ENCODE measurements around the gene SLC9A9.

SLC9A9 gene

GRCh38 chr3:143783851-143784370 is 64.4 kb downstream of the SLC9A9 start:
- Histone ChIP-seq H3K4me1 (ENCODE audit: insufficient read depth, low read length) (peaks cover 6% of the 10 kb centered on the region; the same call in 1 of the 2 replicates), H3K9me3 (ENCODE audit: control insufficient read depth, insufficient read depth, low read length) (no peaks in the 10 kb centered on the region), H3K36me3 (ENCODE audit: insufficient read depth, low read length) (no peaks in the 10 kb centered on the region), H3K9ac (ENCODE audit: low read depth, low read length) (no peak overlapping the region)

GRCh38 chr3:143775459-143775858 is 72.8 kb downstream of the SLC9A9 start:
- Histone ChIP-seq H3K4me1 (ENCODE audit: insufficient read depth, low read length) (no peaks in the 10 kb centered on the region), H3K36me3 (ENCODE audit: insufficient read depth, low read length) (no peaks in the 10 kb centered on the region), H3K9ac (ENCODE audit: low read depth, low read length) (no peak overlapping the region), H3K9me3 (ENCODE audit: control insufficient read depth, insufficient read depth, low read length) (no peaks in the 10 kb centered on the region)

GRCh38 chr3:143771939-143772338 is 76.3 kb downstream of the SLC9A9 start:
- no peaks in the 10 kb centered on the region for H3K9me3 ChIP-seq (ENCODE audit: control insufficient read depth, insufficient read depth, low read length)
- H3K36me3 ChIP-seq (ENCODE audit: insufficient read depth, low read length), result no peaks in the 10 kb centered on the region
- no peak overlapping the region for H3K9ac ChIP-seq (ENCODE audit: low read depth, low read length)
- no peaks in the 10 kb centered on the region for H3K4me1 ChIP-seq (ENCODE audit: insufficient read depth, low read length)

GRCh38 chr3:143771258-143771657 is 77.0 kb downstream of the SLC9A9 start:
- Histone ChIP-seq H3K36me3 (ENCODE audit: insufficient read depth, low read length) (no peaks in the 10 kb centered on the region), H3K9ac (ENCODE audit: low read depth, low read length) (no peak overlapping the region), H3K9me3 (ENCODE audit: control insufficient read depth, insufficient read depth, low read length) (no peaks in the 10 kb centered on the region), H3K4me1 (ENCODE audit: insufficient read depth, low read length) (no peaks in the 10 kb centered on the region)

GRCh38 chr3:143770391-143770790 is 77.9 kb downstream of the SLC9A9 start:
- H3K9ac ChIP-seq (ENCODE audit: low read depth, low read length), result no peak overlapping the region
- no peaks in the 10 kb centered on the region for H3K36me3 ChIP-seq (ENCODE audit: insufficient read depth, low read length)
- H3K9me3 ChIP-seq (ENCODE audit: control insufficient read depth, insufficient read depth, low read length), result no peaks in the 10 kb centered on the region
- H3K4me1 ChIP-seq (ENCODE audit: insufficient read depth, low read length), result no peaks in the 10 kb centered on the region

GRCh38 chr3:143769616-143770015 is 78.7 kb downstream of the SLC9A9 start:
- H3K9ac ChIP-seq (ENCODE audit: low read depth, low read length), result no peak overlapping the region

GRCh38 chr3:143764840-143765239 is 83.4 kb downstream of the SLC9A9 start:
- no peaks in the 10 kb centered on the region for H3K36me3 ChIP-seq (ENCODE audit: insufficient read depth, low read length)
- no peaks in the 10 kb centered on the region for H3K9me3 ChIP-seq (ENCODE audit: control insufficient read depth, insufficient read depth, low read length)
- H3K4me1 ChIP-seq (ENCODE audit: insufficient read depth, low read length), result no peaks in the 10 kb centered on the region
- H3K9ac ChIP-seq (ENCODE audit: low read depth, low read length), result no peak overlapping the region

More at GRCh38 chr3:143769616-143770015, 78.7 kb downstream of the SLC9A9 start:
- H3K4me1 ChIP-seq (ENCODE audit: insufficient read depth, low read length), result no peaks in the 10 kb centered on the region
- no peaks in the 10 kb centered on the region for H3K9me3 ChIP-seq (ENCODE audit: control insufficient read depth, insufficient read depth, low read length)
- no peaks in the 10 kb centered on the region for H3K36me3 ChIP-seq (ENCODE audit: insufficient read depth, low read length)

GRCh38 chr3:143763564-143764162 is 84.6 kb downstream of the SLC9A9 start:
- H3K36me3 ChIP-seq (ENCODE audit: insufficient read depth, low read length), result no peaks in the 10 kb centered on the region
- no peaks in the 10 kb centered on the region for H3K4me1 ChIP-seq (ENCODE audit: insufficient read depth, low read length)
- H3K9me3 ChIP-seq (ENCODE audit: control insufficient read depth, insufficient read depth, low read length), result no peaks in the 10 kb centered on the region
- H3K9ac ChIP-seq (ENCODE audit: low read depth, low read length), result no peak overlapping the region

- Histone ChIP-seq H3K9ac (ENCODE audit: low read depth, low read length) (no peak overlapping the region), H3K4me1 (ENCODE audit: insufficient read depth, low read length) (no peaks in the 10 kb centered on the region), H3K9me3 (ENCODE audit: control insufficient read depth, insufficient read depth, low read length) (no peaks in the 10 kb centered on the region; the same call in 1 of the 2 replicates), H3K36me3 (ENCODE audit: insufficient read depth, low read length) (no peaks in the 10 kb centered on the region)
These were observed 90.6 kb downstream of the SLC9A9 start for GRCh38 chr3:143757691-143758090.

- Histone ChIP-seq H3K9ac (ENCODE audit: low read depth, low read length) (no peak overlapping the region), H3K9me3 (ENCODE audit: control insufficient read depth, insufficient read depth, low read length) (no peaks in the 10 kb centered on the region; the same call in 1 of the 2 replicates), H3K36me3 (ENCODE audit: insufficient read depth, low read length) (no peaks in the 10 kb centered on the region), H3K4me1 (ENCODE audit: insufficient read depth, low read length) (no peaks in the 10 kb centered on the region)
These were observed 92.3 kb downstream of the SLC9A9 start for GRCh38 chr3:143755978-143756377.

GRCh38 chr3:143754090-143754489 is 94.2 kb downstream of the SLC9A9 start:
- Histone ChIP-seq H3K36me3 (ENCODE audit: insufficient read depth, low read length) (no peaks in the 10 kb centered on the region), H3K9ac (ENCODE audit: low read depth, low read length) (no peak overlapping the region), H3K9me3 (ENCODE audit: control insufficient read depth, insufficient read depth, low read length) (no peaks in the 10 kb centered on the region; the same call in 1 of the 2 replicates), H3K4me1 (ENCODE audit: insufficient read depth, low read length) (no peaks in the 10 kb centered on the region)

GRCh38 chr3:143753456-143753855 is 94.8 kb downstream of the SLC9A9 start:
- Histone ChIP-seq H3K36me3 (ENCODE audit: insufficient read depth, low read length) (no peaks in the 10 kb centered on the region), H3K9me3 (ENCODE audit: control insufficient read depth, insufficient read depth, low read length) (no peaks in the 10 kb centered on the region; the same call in 1 of the 2 replicates), H3K4me1 (ENCODE audit: insufficient read depth, low read length) (no peaks in the 10 kb centered on the region), H3K9ac (ENCODE audit: low read depth, low read length) (no peak overlapping the region)

GRCh38 chr3:143753006-143753405 is 95.3 kb downstream of the SLC9A9 start:
- no peaks in the 10 kb centered on the region; the same call in 1 of the 2 replicates for H3K9me3 ChIP-seq (ENCODE audit: control insufficient read depth, insufficient read depth, low read length)
- H3K36me3 ChIP-seq (ENCODE audit: insufficient read depth, low read length), result no peaks in the 10 kb centered on the region
- H3K9ac ChIP-seq (ENCODE audit: low read depth, low read length), result no peak overlapping the region
- H3K4me1 ChIP-seq (ENCODE audit: insufficient read depth, low read length), result no peaks in the 10 kb centered on the region

GRCh38 chr3:143751643-143752178 is 96.6 kb downstream of the SLC9A9 start:
- no peaks in the 10 kb centered on the region for H3K4me1 ChIP-seq (ENCODE audit: insufficient read depth, low read length)
- H3K9me3 ChIP-seq (ENCODE audit: control insufficient read depth, insufficient read depth, low read length), result no peaks in the 10 kb centered on the region
- no peaks in the 10 kb centered on the region for H3K36me3 ChIP-seq (ENCODE audit: insufficient read depth, low read length)
- H3K9ac ChIP-seq (ENCODE audit: low read depth, low read length), result no peak overlapping the region

- Histone ChIP-seq H3K9ac (ENCODE audit: low read depth, low read length) (no peak overlapping the region), H3K4me1 (ENCODE audit: insufficient read depth, low read length) (no peaks in the 10 kb centered on the region), H3K9me3 (ENCODE audit: control insufficient read depth, insufficient read depth, low read length) (no peaks in the 10 kb centered on the region), H3K36me3 (ENCODE audit: insufficient read depth, low read length) (no peaks in the 10 kb centered on the region)
These were observed 97.4 kb downstream of the SLC9A9 start for GRCh38 chr3:143750841-143751240.
